Activated CD4-positive, alpha-beta T cell treated with anti-CD3 and anti-CD28 coated beads for 24 hours (primary cell): ENCODE results near the gene DAB2IP.

Experiments
- DNase-seq, 2 donors: peaks; one replicate each; pipeline ENCODE4 v3.0.0-alpha.2; 2020; ENCODE audit warnings: low read depth in 2 of 2

DAB2IP gene

GRCh38 chr9:121759996-121760395, 108.6 kb downstream of the DAB2IP start:
- no peak for DNase-seq

GRCh38 chr9:121760571-121760970, 109.1 kb downstream of the DAB2IP start:
- no peak for DNase-seq

DNA sequence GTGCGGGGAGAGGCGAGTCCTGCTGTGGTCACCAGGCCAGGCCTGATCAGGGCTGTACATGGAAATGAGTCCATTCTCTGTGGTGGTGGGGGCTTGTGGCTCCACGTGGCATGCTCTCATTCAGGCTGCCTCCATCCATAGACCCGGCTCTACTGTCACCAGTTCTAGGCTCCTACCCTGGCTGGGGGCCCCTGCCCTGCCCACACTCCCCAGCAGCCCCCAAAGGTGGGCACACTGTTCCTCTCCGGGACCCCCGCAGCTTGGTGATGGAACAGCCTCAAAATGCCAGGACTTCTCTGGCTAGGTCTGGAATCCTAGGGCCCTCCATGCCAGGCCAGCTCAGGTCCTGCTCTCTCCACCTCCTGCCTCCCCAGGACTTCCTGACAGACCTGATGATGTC, 111.7 kb downstream of the DAB2IP start:
- DNase-seq, result no peak

GRCh38 chr9:121763561-121764370, 112.3 kb downstream of the DAB2IP start:
- no peak for DNase-seq

DNA sequence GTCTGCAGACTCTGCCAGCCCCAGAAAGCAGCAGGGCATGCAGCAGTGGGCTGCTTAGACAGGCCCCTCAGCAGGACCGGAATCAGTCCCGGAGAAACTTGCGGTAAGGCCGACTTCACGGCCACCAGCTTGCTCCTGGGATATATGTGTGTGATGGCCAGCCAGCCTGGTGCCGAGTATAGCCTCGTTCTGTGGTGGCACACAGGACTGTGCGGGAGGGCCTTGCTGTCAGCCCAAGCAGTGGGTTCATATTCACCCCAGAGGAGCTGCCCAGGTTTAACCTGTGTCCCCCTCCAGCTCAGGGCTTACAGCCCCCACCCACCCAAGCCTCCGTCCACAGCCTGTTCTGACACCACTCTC, 112.9 kb downstream of the DAB2IP start:
- no peak for DNase-seq

GRCh38 chr9:121765021-121765950, 113.9 kb downstream of the DAB2IP start:
- DNase-seq, result no peak

GRCh38 chr9:121766081-121766683, 114.7 kb downstream of the DAB2IP start:
- DNase-seq, result no peak

DNA sequence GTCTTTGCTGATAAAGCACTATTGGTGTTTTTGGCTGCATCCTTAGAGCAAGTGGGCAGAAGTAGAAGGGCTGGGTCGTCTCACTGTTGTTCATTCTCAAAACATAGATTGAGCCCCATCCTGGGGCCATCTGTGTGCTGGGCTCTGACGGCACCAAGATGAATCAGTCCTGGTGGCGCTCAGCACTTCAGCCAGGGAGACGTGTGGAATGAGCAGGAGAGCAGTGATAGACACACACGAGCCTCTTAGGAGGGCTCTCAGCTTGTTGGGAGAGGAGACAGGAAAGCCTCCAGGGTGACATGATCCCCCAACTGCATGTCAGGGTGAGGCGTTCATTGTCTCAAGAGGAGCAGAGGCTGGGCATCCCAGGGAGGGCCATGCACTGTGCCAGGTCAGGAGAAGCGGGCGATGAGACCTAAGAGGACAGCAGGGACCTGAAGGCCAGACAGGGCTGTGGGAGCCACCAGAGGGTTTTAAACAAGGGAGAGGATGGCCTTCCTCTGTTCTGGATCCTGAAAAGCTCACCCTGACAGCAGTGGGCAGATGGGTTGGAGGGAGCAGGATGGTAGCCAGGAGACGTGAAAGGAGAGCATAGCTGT, 115.8 kb downstream of the DAB2IP start:
- no peak for DNase-seq

- DNase-seq, result no peak
These were observed 117.1 kb downstream of the DAB2IP start for GRCh38 chr9:121768416-121769015.

GRCh38 chr9:121769939-121770338, 118.5 kb downstream of the DAB2IP start:
- DNase-seq, result no peak

GRCh38 chr9:121770415-121771273, 119.2 kb downstream of the DAB2IP start:
- no peak for DNase-seq

DNA sequence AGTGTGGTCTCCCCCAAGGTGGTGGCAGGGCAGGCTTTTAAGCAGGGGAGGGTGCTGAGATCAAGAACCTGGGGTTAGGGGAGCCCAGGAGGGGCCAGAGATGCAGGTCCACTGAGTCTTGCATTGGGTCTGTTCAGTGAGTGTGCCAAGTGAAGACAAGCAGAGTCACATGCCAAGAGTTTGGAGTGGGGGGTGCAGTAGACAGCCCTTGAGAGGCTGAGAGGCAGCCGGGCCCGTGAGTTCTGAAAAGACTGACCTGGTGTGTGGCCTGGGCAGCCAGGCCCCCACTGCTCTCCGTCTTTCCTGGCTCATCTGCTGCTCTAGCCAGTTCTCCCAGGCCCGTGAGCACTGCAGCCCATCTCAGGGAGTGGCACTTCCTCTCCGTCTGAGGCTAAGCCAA, 120.0 kb downstream of the DAB2IP start:
- DNase-seq, result no peak

DNA sequence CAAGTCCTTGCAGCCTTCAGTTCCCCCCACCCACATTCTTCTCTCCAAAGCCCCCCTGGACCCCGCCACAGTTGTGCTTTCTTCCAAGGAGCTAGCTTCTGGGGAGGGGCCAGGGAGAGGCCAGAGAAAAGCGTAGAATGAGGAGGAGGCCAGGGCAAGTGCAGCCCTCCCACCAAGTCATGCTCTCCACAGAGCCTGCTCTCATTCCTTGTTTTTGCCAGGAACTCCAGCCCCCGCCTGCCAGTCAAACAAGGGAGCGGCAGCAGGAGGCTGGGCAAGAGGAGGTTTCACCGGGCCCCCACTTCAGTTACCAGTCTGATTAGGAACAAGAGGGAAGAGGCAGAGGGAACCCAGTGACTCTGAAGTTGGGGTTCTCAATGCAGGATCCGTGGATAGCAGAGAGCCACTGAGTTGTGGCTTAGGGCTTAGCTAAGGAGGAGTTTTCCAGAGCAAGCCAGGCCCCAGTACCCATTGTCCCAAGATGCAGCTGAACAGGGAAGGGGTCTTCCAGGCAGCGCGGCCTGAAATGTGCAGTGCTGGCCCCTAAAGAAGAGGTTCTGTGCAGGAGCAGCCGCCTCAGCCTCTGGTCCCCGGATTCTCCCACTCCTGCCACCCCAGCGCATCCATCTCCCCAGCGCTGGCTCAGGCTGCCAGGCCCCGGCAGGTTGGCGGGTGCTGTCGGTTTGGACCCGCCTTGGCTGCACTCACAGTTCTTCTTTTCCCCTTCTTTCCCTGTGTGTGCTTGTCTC, 120.6 kb downstream of the DAB2IP start:
- DNase-seq, result no peak

DNA sequence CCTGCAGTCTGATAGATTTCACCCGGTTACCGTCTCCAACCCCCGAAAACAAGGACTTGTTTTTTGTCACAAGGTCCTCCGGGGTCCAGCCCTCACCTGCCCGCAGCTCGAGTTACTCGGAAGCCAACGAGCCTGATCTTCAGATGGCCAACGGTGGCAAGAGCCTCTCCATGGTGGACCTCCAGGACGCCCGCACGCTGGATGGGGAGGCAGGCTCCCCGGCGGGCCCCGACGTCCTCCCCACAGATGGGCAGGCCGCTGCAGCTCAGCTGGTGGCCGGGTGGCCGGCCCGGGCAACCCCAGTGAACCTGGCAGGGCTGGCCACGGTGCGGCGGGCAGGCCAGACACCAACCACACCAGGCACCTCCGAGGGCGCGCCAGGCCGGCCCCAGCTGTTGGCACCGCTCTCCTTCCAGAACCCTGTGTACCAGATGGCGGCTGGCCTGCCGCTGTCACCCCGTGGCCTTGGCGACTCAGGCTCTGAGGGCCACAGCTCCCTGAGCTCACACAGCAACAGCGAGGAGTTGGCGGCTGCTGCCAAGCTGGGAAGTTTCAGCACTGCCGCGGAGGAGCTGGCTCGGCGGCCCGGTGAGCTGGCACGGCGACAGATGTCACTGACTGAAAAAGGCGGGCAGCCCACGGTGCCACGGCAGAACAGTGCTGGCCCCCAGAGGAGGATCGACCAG, 121.3 kb downstream of the DAB2IP start:
- no peak for DNase-seq

- DNase-seq, result no peak
These were observed 122.0 kb downstream of the DAB2IP start for GRCh38 chr9:121773286-121773953.

DNA sequence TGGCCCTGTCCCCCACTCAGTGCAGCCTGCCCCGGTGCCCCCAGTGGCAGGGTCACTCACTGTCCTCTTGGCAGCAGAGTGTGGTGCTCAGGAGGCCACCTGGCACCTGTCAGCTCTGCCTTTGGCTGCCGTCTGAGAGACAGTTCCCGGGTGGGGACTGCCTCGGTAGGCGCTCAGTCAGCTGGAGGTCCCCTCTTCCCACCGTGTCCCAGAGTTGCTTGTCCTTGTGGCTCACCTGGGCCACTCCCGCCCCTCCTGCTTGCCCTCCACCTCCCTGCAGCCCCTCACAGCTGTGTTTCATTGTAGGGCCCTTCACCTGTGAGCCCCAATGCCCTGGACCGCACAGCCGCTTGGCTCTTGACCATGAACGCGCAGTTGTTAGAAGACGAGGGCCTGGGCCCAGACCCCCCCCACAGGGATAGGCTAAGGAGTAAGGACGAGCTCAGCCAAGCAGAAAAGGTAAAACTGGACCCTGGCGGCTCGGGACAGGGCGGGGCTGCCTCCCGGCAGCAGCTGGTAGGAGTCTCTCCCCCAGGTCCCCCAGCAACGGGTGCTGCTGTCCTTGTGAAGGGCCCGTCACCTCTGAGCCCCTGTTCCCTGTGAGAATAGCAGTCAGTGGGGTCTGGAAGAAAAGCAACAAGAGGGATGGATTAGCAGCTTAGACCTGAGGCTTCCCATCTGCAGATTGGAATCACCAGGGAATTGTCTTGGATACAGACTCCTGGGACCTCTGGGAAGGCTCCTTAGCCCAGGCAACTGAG, 122.7 kb downstream of the DAB2IP start:
- DNase-seq, result no peak

GRCh38 chr9:121774715-121775613, 123.5 kb downstream of the DAB2IP start:
- no peak for DNase-seq
